GM18505 (cell line): ENCODE data around the gene HELLS.
"Not testable (repeated sequence)": the region's sequence is repeated elsewhere in the genome, so short reads cannot be mapped to it uniquely, and the experiment has no call there.

Experiments
- ATAC-seq: cut with Tn5 transposase; IDR thresholded peaks from one replicate; pipeline ENCODE4 v1.9.1; 2021; ENCODE audit not compliant: unreplicated experiment
- POLR2A ChIP-seq: IDR thresholded peaks from 4 replicates; pipeline ENCODE4 v1.6.1; 2011; ENCODE audit warnings: borderline replicate concordance; ENCODE audit not compliant: insufficient read depth, insufficient read length; ENCODE audit errors: extremely low read depth

The HELLS gene

GRCh38 chr10:94545391-94546048, at the start of gene HELLS:
Gene HELLS, plus strand, starts transcription at chr10:94545788. Its CDS starts 134 bp downstream, at chr10:94545922.
- ATAC-seq, result peak; percentile 75
- TF ChIP-seq POLR2A, result peak; percentile 49

- TF ChIP-seq POLR2A, result no peak
- ATAC-seq, result peak; percentile 66
Observed at GRCh38 chr10:94496010-94496409, 49.6 kb upstream of the HELLS start.

GRCh38 chr10:94496646-94497045, 48.9 kb upstream of the HELLS start:
- TF ChIP-seq POLR2A, result no peak
- ATAC-seq, result no peak

- no peak for ATAC-seq
- TF ChIP-seq POLR2A, result no peak
Observed at GRCh38 chr10:94500063-94500462, 45.5 kb upstream of the HELLS start.

- TF ChIP-seq POLR2A, result no peak
Observed at GRCh38 chr10:94521276-94522250, 24.0 kb upstream of the HELLS start.

GRCh38 chr10:94524146-94524545, 21.4 kb upstream of the HELLS start:
- ATAC-seq, result no peak
- no peak for TF ChIP-seq POLR2A

More at GRCh38 chr10:94521276-94522250, 24.0 kb upstream of the HELLS start:
- ATAC-seq, result no peak

- ATAC-seq, result no peak
- TF ChIP-seq POLR2A, result no peak
Observed at GRCh38 chr10:94524711-94525110, 20.9 kb upstream of the HELLS start.

GRCh38 chr10:94531550-94531949, 14.0 kb upstream of the HELLS start:
- ATAC-seq, result not testable (repeated sequence)

- TF ChIP-seq POLR2A, result no peak
- no peak for ATAC-seq
Observed at GRCh38 chr10:94533027-94533426, 12.6 kb upstream of the HELLS start.

GRCh38 chr10:94542282-94542681, 3.3 kb upstream of the HELLS start:
- not testable (repeated sequence) for ATAC-seq

- ATAC-seq, result peak; percentile 6
Observed at GRCh38 chr10:94546049-94546900, 687 bp downstream of the HELLS start.

GRCh38 chr10:94546901-94547185, 1.3 kb downstream of the HELLS start:
- ATAC-seq, result no peak
- TF ChIP-seq POLR2A, result no peak

More at GRCh38 chr10:94546049-94546900, 687 bp downstream of the HELLS start:
- no peak for TF ChIP-seq POLR2A

- no peak for TF ChIP-seq POLR2A
- ATAC-seq, result no peak
Observed at GRCh38 chr10:94549221-94549620, 3.6 kb downstream of the HELLS start.

GRCh38 chr10:94567714-94568307, 22.2 kb downstream of the HELLS start:
- ATAC-seq, result not testable (repeated sequence)

GRCh38 chr10:94571081-94571480, 25.5 kb downstream of the HELLS start:
- no peak for TF ChIP-seq POLR2A
- ATAC-seq, result no peak
